CD4-positive, CD25-positive, alpha-beta regulatory T cell (primary cell): ENCODE measurements around the gene FSD2. TPM values are rescaled to one million over a fixed set of nuclear protein-coding genes. Genes with fewer than 3 reads are reported as not detected.

Experiments
- ATAC-seq, 2 donors: fragments of 150-1000 bp; cut with Tn5 transposase; one replicate each; pipeline ENCODE4 v1.10.0; 2021; ENCODE audit warnings: low read depth in 2 of 2, moderate number of reproducible peaks in 2 of 2, moderate library complexity in 1 of 2
- DNase-seq, 3 donors: peaks; one replicate each; pipeline versions ENCODE4 v3.0.0 to v3.0.0-alpha.2; 2012 to 2022; ENCODE audit warnings: mixed read lengths in 1 of 3
- H3K27ac ChIP-seq: one replicate; pipeline ENCODE4 v1.7.0; 2013; ENCODE audit warnings: mild to moderate bottlenecking, low read length; ENCODE audit not compliant: insufficient read depth, poor library complexity, severe bottlenecking
- H3K27me3 ChIP-seq: one replicate; pipeline ENCODE4 v1.7.0; 2013; ENCODE audit warnings: low read length; ENCODE audit not compliant: control insufficient read depth, insufficient read depth
- H3K36me3 ChIP-seq: one replicate; pipeline ENCODE4 v1.7.0; 2013; ENCODE audit warnings: mild to moderate bottlenecking, low read length, moderate library complexity; ENCODE audit not compliant: control insufficient read depth, insufficient read depth
- H3K4me1 ChIP-seq: 2 replicates; pipeline ENCODE4 v1.7.0; 2013; ENCODE audit warnings: mild to moderate bottlenecking, low read length; ENCODE audit not compliant: insufficient read depth, control insufficient read depth, poor library complexity, severe bottlenecking
- H3K4me3 ChIP-seq: one replicate; pipeline ENCODE4 v1.7.0; 2013; ENCODE audit warnings: low read depth, mild to moderate bottlenecking, low read length, moderate library complexity
- H3K9me3 ChIP-seq, 2 experiments: 1 replicate in 1 of 2; 2 replicates in 1 of 2; pipeline ENCODE4 v1.7.0; 2013; ENCODE audit warnings: low read length in 2 of 2, mild to moderate bottlenecking in 1 of 2, moderate library complexity in 1 of 2; ENCODE audit not compliant: control insufficient read depth in 2 of 2
- H3K27ac Mint-ChIP-seq, 3 donors: one replicate each; pipeline ENCODE4 v1.8.0; 2020 to 2022; ENCODE audit warnings: mild to moderate bottlenecking in 3 of 3, mixed read lengths in 3 of 3, moderate library complexity in 2 of 3
- H3K27me3 Mint-ChIP-seq: one replicate; pipeline ENCODE4 v1.8.0; 2022; ENCODE audit warnings: mild to moderate bottlenecking, mixed read lengths
- H3K36me3 Mint-ChIP-seq: one replicate; pipeline ENCODE4 v1.8.0; 2020; ENCODE audit warnings: mixed read lengths
- H3K4me1 Mint-ChIP-seq, 4 donors: one replicate each; pipeline ENCODE4 v1.8.0; 2020 to 2022; ENCODE audit warnings: mixed read lengths in 4 of 4, mild to moderate bottlenecking in 1 of 4
- H3K4me3 Mint-ChIP-seq, 4 donors: one replicate each; pipeline ENCODE4 v1.8.0; 2020 to 2022; ENCODE audit warnings: mild to moderate bottlenecking in 4 of 4, mixed read lengths in 4 of 4, moderate library complexity in 3 of 4
- H3K9me3 Mint-ChIP-seq, 7 donors: one replicate each; pipeline ENCODE4 v1.8.0; 2020 to 2022; ENCODE audit warnings: mixed read lengths in 7 of 7, mild to moderate bottlenecking in 3 of 7, moderate library complexity in 2 of 7
- polyA plus RNA-seq, 4 donors: library from polyadenylated mRNA; unstranded; fragments of 300-500 nt; fragmentation: Illumina TruSeq; gene quantifications; one replicate each; pipeline ENCODE4 v1.2.3, GENCODE V29; 2021
- total RNA-seq: library from RNA; stranded (reverse); gene quantifications from one replicate; pipeline ENCODE4 v1.2.3, GENCODE V29; 2022

The FSD2 gene
- total and polyA plus RNA-seq, 5 donors from 2014 or later: 0.06 to 0.09 TPM; not detected in 3

DNA sequence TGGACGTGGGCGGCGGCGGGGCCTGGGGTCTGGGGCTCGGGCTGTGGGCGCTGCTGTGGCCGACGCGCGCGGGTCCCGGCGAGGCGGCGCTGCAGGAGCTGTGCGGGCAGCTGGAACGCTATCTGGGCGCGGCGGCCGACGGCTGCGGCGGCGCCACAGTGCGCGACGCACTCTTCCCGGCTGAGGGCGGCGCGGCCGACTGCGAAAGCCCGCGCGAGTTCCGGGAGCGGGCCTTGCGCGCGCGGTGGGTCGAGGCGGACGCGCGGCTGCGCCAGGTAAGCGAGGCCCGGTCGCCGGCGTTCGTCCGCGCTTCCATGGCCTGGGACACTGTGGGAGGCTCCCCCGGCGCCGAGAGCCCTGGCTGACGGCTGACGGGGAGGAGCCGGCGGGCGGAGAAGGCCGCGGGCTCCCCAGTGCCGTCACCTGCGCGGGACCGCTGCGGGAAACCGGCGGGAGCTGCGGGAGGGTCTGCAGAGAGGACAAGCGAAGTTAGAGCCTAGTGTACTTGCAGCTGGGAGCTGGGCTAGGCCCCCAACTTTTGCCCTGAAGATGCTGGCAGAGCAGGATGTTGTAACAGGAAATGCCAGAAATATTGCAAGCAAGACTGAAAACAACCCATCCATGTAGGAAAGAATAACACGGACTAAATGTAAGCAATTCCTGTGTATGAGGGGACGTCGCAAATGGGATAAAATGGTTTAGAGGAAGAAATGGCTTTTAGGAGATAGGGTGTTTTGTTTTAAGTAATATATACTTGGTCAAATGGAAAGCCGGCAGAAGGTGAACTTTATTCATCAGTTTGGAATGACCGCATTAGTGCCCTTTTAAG lies 4.4 kb upstream of the FSD2 start:
- H3K36me3 ChIP-seq: peaks cover 21% of the 10 kb centered on the region
- H3K9me3 Mint-ChIP-seq: no peaks in the 10 kb centered on the region
- ATAC-seq (peak; percentile 20 to 29), DNase-seq (peak; percentile 14 to 68 (median 45))
- H3K4me3 Mint-ChIP-seq: peak overlapping the region; percentile 92 to 98 (median 95)
- peaks cover 15 to 44% (median 32%) of the 10 kb centered on the region in 4 donors for H3K4me1 Mint-ChIP-seq
- peak overlapping the region; percentile 97 for H3K4me3 ChIP-seq
- peaks cover 3% of the 10 kb centered on the region for H3K27me3 Mint-ChIP-seq
- peaks cover 14% of the 10 kb centered on the region for H3K36me3 Mint-ChIP-seq
- H3K27ac ChIP-seq: peak overlapping the region; percentile 96
- H3K27me3 ChIP-seq: peaks cover 2% of the 10 kb centered on the region
- H3K9me3 ChIP-seq: no peaks in the 10 kb centered on the region
- peak overlapping the region; percentile 91 to 92 (median 92) for H3K27ac Mint-ChIP-seq
- H3K4me1 ChIP-seq: peaks cover 26% of the 10 kb centered on the region

DNA sequence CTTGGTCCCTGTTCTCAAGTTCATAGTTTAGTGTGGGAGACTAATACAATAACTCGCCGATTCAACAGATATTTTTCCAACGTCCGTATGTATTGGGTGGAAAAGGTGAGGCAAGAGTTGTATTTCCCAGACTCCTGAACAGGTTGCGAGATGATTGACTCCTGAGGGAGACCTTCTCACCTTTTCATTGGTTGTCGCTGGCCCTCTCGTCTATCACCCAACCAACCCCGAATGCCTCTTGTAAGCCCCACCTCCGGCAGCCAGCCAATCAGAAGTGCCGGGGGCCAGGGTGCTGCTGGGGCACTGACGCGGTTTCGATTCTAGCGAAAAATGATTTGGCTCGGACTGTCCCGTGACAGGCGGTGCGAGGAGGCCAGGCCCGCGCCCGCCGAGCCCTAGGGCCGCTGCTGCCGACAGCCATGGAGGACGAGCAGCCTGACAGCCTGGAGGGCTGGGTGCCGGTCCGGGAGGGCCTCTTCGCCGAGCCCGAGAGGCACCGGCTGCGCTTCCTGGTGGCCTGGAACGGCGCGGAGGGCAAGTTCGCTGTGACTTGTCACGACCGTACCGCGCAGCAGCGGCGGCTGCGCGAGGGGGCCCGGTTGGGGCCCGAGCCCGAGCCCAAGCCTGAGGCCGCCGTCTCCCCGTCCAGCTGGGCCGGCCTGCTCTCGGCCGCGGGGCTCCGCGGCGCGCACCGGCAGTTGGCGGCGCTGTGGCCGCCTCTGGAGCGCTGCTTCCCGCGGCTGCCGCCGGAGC lies 3.6 kb upstream of the FSD2 start, which contains the start of gene WHAMM:
Gene WHAMM, plus strand, starts transcription at position 321 of the 753 bp plus-strand sequence. Its CDS starts 99 bp downstream, at position 420.
- DNase-seq: peak; percentile 94 to 97 (median 95)
- Histone ChIP-seq H3K4me3 (peak within 1 kb of the TSS; percentile 97), H3K36me3 (peaks cover 18% of the 10 kb centered on the region), H3K4me1 (peaks cover 26% of the 10 kb centered on the region), H3K27me3 (peaks cover 7% of the 10 kb centered on the region), H3K9me3 (no peaks in the 10 kb centered on the region), H3K27ac (peak within 1 kb of the TSS; percentile 96)
- Mint-ChIP-seq H3K4me1 (peaks cover 15 to 41% (median 32%) of the 10 kb centered on the region in 4 donors), H3K27me3 (peaks cover 10% of the 10 kb centered on the region), H3K9me3 (no peaks in the 10 kb centered on the region), H3K27ac (peak within 1 kb of the TSS; percentile 91 to 92 (median 92)), H3K36me3 (peaks cover 11% of the 10 kb centered on the region), H3K4me3 (peak within 1 kb of the TSS; percentile 92 to 98 (median 95))
- peak; percentile 94 to 95 for ATAC-seq

DNA sequence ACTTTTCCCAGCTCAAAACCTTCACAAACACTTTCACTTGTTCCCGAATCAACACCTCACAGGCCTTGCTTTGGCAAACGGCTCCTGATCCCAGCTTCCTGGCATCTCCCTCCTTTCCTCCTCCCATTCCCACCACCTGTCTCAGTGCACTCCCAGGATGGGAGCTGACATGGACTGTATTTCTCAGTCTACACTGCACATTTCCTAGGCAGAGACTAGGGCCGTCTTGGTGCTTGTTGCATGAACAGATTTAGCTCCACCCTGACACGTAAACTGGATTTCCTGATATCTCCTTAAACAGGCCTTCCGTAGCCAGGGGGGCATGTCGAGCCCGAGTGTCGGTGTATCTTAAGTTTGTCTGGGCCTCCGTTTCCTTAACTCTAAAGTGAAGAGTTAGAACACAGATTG lies 2.8 kb upstream of the FSD2 start:
- peaks cover 8% of the 10 kb centered on the region for H3K27me3 ChIP-seq
- H3K4me3 ChIP-seq: peak overlapping the region; percentile 83
- Mint-ChIP-seq H3K27me3 (peaks cover 13% of the 10 kb centered on the region), H3K4me3 (peak overlapping the region; percentile 90 to 91 (median 90)), H3K36me3 (peaks cover 5% of the 10 kb centered on the region), H3K4me1 (peaks cover 15 to 33% (median 26%) of the 10 kb centered on the region in 4 donors), H3K27ac (peak overlapping the region in 2 of 3 donors; percentile 46 to 67), H3K9me3 (no peaks in the 10 kb centered on the region)
- H3K9me3 ChIP-seq: no peaks in the 10 kb centered on the region
- peaks cover 10% of the 10 kb centered on the region for H3K36me3 ChIP-seq
- peaks cover 26% of the 10 kb centered on the region for H3K4me1 ChIP-seq
- no peak for DNase-seq
- ATAC-seq: no peak
- H3K27ac ChIP-seq: peak overlapping the region; percentile 96

DNA sequence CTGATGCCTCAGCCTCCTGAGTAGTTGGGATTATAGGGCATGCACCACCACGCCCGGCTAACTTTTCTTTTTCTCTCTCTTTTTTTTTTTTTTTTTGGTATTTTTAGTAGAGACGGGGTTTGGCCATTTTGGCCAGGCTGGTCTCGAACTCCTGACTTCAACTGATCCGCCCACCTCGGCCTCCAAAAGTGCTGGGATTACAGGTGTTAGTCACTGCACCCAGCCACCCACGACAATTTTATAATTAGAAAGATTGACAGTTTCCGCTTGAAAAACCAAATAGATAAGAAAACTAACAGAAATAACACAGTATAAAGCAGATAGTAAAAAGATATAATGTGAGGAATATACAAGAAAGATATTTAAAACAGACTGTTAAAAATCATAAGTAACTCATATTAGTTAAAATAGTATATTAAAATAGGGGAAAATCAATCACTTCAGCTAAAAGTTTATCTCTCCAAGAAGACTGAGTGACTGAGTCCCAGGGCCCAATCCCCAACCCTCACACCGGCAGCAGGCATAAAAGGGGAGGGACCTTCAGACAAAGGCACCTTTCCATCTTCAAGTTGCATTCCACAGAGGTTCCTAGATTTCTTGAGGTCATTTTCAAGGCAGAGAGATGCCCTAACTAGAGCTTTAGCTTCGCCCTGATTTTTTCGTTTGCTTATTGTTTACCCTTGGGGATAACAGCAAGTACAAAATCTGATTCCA lies 2.2 kb upstream of the FSD2 start:
- Mint-ChIP-seq H3K4me1 (peaks cover 15 to 33% (median 25%) of the 10 kb centered on the region in 4 donors), H3K9me3 (no peaks in the 10 kb centered on the region), H3K4me3 (peak overlapping the region in 2 of 4 donors; percentile 24 to 91), H3K36me3 (peaks cover 5% of the 10 kb centered on the region), H3K27me3 (peaks cover 18% of the 10 kb centered on the region), H3K27ac (peak overlapping the region in 2 of 3 donors; percentile 38 to 46)
- Histone ChIP-seq H3K4me3 (no peak overlapping the region), H3K27ac (no peak overlapping the region), H3K9me3 (no peaks in the 10 kb centered on the region), H3K27me3 (peaks cover 12% of the 10 kb centered on the region), H3K4me1 (peaks cover 20% of the 10 kb centered on the region), H3K36me3 (peaks cover 5% of the 10 kb centered on the region)
- ATAC-seq: no peak
- DNase-seq: no peak

DNA sequence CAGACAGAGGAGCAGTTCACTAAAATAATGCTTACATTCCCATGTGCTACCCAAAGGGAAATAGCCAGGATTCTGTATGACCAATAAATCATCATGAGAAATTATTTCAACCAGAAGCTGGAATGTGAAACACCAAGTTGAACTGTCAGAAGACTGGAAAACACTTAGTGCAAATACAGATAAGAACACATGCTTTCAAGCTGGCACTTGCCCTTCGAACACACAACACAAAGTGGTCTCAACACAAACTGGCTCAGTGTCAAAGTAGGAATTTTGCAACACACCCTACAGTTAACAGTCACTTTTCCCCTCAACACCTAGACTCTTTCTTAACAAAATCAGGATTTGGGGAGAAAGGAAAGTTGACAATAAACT lies 1.3 kb downstream of the FSD2 start:
- H3K9me3 ChIP-seq: no peaks in the 10 kb centered on the region
- Mint-ChIP-seq H3K4me3 (no peak overlapping the region), H3K9me3 (no peaks in the 10 kb centered on the region), H3K4me1 (peaks cover 5 to 12% (median 8%) of the 10 kb centered on the region in 4 donors), H3K27ac (no peak overlapping the region), H3K36me3 (no peaks in the 10 kb centered on the region), H3K27me3 (peaks cover 48% of the 10 kb centered on the region)
- no peaks in the 10 kb centered on the region for H3K36me3 ChIP-seq
- no peak overlapping the region for H3K4me3 ChIP-seq
- ATAC-seq: no peak
- no peaks in the 10 kb centered on the region for H3K4me1 ChIP-seq
- no peak overlapping the region for H3K27ac ChIP-seq
- no peak for DNase-seq
- H3K27me3 ChIP-seq: peaks cover 26% of the 10 kb centered on the region

DNA sequence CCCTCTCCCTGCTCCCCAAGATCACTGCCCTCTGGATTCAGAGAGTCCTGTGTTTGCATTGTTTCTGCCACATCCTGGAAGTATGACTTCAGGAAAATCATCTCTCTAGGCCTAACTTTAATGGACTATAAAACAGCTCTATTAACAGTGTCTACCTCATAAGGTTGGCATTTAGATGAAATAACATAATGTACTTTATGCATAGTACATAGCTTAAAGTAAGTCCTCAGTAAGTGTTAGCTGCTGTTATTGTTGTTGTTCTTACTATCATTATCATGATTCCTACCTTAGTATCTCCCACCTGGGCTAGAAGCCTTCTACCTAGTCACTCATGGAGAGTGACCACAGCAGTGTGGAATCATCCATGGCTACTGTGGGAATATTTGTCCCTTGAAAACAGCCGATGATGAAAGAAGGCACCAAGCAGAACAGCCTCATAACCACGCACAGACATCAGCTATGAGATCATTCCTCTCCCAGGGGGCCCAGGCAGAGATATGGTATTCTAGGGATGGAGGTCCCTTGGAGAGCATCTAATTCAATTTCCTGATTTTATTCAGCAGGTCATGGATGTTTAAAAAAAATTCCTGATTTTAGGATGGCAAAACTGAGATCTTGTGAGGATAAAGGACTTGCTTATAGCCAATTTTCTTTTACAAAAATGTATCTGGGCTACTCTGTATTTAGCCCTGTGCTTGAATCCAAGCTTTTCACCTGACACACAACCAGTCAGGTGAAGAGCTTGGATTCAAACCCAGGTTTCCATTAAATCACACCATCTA lies 1.9 kb downstream of the FSD2 start:
- Mint-ChIP-seq H3K27ac (no peak overlapping the region), H3K36me3 (no peaks in the 10 kb centered on the region)

DNA sequence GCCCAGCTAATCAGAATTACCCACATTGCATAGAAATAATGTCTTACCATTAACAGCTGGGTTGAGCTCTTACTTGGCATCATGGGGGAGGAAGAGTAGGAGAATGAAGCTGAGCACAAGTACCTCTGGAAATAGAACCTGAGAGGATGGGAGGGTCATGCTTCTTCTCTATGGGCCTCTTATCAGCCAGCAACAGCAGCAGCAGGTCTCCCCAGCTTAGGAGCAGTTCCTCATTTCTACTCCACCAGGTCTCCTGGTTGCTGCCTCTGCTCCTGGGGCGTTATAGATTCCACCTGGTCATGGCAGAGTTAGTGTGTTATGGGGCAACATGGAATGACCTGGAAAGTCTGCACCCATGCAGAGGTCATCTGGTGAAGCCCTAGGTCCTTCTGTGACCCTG lies 3.4 kb downstream of the FSD2 start:
- no peaks in the 10 kb centered on the region for H3K4me1 Mint-ChIP-seq
- peaks cover 61% of the 10 kb centered on the region for H3K27me3 Mint-ChIP-seq
- H3K27ac Mint-ChIP-seq: no peak overlapping the region
- no peaks in the 10 kb centered on the region for H3K9me3 ChIP-seq
- no peak overlapping the region for H3K4me3 Mint-ChIP-seq
- H3K9me3 Mint-ChIP-seq: peaks cover 0 to 2% (median 0%) of the 10 kb centered on the region in 7 donors
- DNase-seq (no peak), ATAC-seq (no peak)
- H3K4me3 ChIP-seq: no peak overlapping the region
- no peaks in the 10 kb centered on the region for H3K36me3 ChIP-seq
- peaks cover 32% of the 10 kb centered on the region for H3K27me3 ChIP-seq
- no peak overlapping the region for H3K27ac ChIP-seq
- H3K4me1 ChIP-seq: no peaks in the 10 kb centered on the region
- H3K36me3 Mint-ChIP-seq: no peaks in the 10 kb centered on the region

More for the DNA sequence above, 1.9 kb downstream of the FSD2 start:
- no peaks in the 10 kb centered on the region for H3K4me1 ChIP-seq
- H3K36me3 ChIP-seq: no peaks in the 10 kb centered on the region
- H3K4me3 ChIP-seq: no peak overlapping the region
- Mint-ChIP-seq H3K27me3 (peaks cover 54% of the 10 kb centered on the region), H3K4me3 (no peak overlapping the region), H3K4me1 (peaks cover 1 to 6% (median 4%) of the 10 kb centered on the region in 4 donors), H3K9me3 (peaks cover 0 to 2% (median 0%) of the 10 kb centered on the region in 7 donors)
- ATAC-seq (no peak), DNase-seq (no peak)
- H3K27ac ChIP-seq: no peak overlapping the region
- H3K27me3 ChIP-seq: peaks cover 26% of the 10 kb centered on the region
- H3K9me3 ChIP-seq: no peaks in the 10 kb centered on the region
